C4-2B (cell line): ENCODE results near the gene FBLN7.
"Not testable (repeated sequence)": the region's sequence is repeated elsewhere in the genome, so short reads cannot be mapped to it uniquely, and the experiment has no call there.

Source experiments
- H3K27ac ChIP-seq: fragments of 450-650 bp; 2 replicates; pipeline ENCODE4 v1.5.1; 2017
- CTCF ChIP-seq: fragments of 450-650 bp; conservative IDR thresholded peaks from 2 replicates; pipeline ENCODE4 v1.5.1; 2017; ENCODE audit warnings: mild to moderate bottlenecking
- ZFX ChIP-seq: fragments of 450-650 bp; IDR thresholded peaks from 2 replicates; pipeline ENCODE4 v1.6.1; 2017

FBLN7 gene

GRCh38 chr2:112136096-112136495 is 2.1 kb upstream of the FBLN7 start:
- no peak overlapping the region for H3K27ac ChIP-seq
- no peak for TF ChIP-seq ZFX
- no peak for TF ChIP-seq CTCF

- TF ChIP-seq ZFX, result no peak
- no peak for TF ChIP-seq CTCF
- H3K27ac ChIP-seq, result peak overlapping the region; percentile 11; the same call in 1 of the 2 replicates
Observed at GRCh38 chr2:112137516-112138158, 548 bp upstream of the FBLN7 start.

GRCh38 chr2:112139033-112139614 is 939 bp downstream of the FBLN7 start:
- H3K27ac ChIP-seq, result not testable (repeated sequence)

- H3K27ac ChIP-seq, result not testable (repeated sequence)
Observed at GRCh38 chr2:112139661-112140204, 1.5 kb downstream of the FBLN7 start.

GRCh38 chr2:112140205-112140802 is 2.1 kb downstream of the FBLN7 start:
- H3K27ac ChIP-seq, result no peak overlapping the region
- no peak for TF ChIP-seq ZFX
- no peak for TF ChIP-seq CTCF

GRCh38 chr2:112140899-112141625 is 2.9 kb downstream of the FBLN7 start:
- TF ChIP-seq ZFX, result no peak
- no peak for TF ChIP-seq CTCF
- no peak overlapping the region for H3K27ac ChIP-seq

GRCh38 chr2:112141626-112142007 is 3.4 kb downstream of the FBLN7 start:
- TF ChIP-seq ZFX (no peak), CTCF (no peak)
- no peak overlapping the region for H3K27ac ChIP-seq

GRCh38 chr2:112142525-112143078 is 4.4 kb downstream of the FBLN7 start:
- no peak overlapping the region for H3K27ac ChIP-seq
- TF ChIP-seq ZFX (no peak), CTCF (no peak)
